Testis (tissue), 2 donors: ENCODE measurements around the gene ABHD4.

Experiments used
- CTCF ChIP-seq, 3 experiments: fragments of 450-650 bp in 2 of 3; fragments of 200-600 bp in 1 of 3; sonication (generic) in 1 of 3; IDR thresholded peaks; one replicate each; pipeline ENCODE4 v1.5.1; 2016 to 2019; ENCODE audit warnings: antibody characterized with exemption in 3 of 3, mild to moderate bottlenecking in 2 of 3, moderate library complexity in 1 of 3
- POLR2A ChIP-seq: fragments of 450-650 bp; IDR thresholded peaks from one replicate; pipeline ENCODE4 v1.6.1; 2017; ENCODE audit warnings: antibody characterized with exemption, mild to moderate bottlenecking, moderate library complexity

DNA sequence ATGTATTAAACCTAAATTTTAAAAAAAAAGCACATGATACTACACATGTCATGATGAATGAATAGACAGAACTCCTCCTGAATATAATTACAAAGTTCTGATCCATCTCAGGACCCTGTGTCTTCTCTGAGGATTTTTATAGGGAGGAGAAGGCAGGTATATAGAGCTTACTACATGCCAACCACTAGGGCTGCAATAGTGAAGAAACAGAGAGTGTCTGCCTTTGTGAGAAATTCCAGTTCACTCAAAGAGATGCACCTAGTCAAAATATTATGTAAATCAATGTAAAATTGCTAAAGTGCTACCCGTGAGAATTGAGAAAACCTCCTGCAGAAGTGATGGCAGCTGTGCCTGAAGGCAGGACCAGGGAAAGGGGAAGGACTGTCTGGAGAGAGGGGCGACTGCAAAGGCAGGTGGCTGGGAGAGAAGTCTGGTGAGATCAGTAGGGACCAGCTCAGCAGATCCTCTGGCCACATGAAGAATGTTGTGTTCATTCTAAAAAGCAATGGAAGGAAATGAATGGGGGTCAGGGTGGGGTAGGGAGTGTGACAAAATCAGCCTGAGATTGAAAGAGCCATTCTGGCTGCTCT lies 15.1 kb downstream of the ABHD4 start:
- no peak for TF ChIP-seq CTCF (IDR thresholded peaks at IDR 0.05)
- TF ChIP-seq POLR2A = no peak
